Measurements from ENCODE around the gene GLI3. TPM values are rescaled to one million over a fixed set of nuclear protein-coding genes. Genes with fewer than 3 reads are reported as not detected.

Gene GLI3
- total RNA-seq, 1 experiment from 2014 or later = 45.0 TPM

GRCh38 chr7:41996381-41997035 lies 240.5 kb downstream of the GLI3 start:
- Histone ChIP-seq H3K4me2 (ENCODE audit: insufficient read depth, insufficient read length, low read length) (no peak overlapping the region), H4K5ac (ENCODE audit: insufficient read length, low read depth, low read length) (no peak overlapping the region), H4K20me1 (ENCODE audit: control insufficient read depth, insufficient read depth, insufficient read length) (no peaks in the 10 kb centered on the region), H2BK20ac (ENCODE audit: low read depth, low read length, poor library complexity, severe bottlenecking) (no peak overlapping the region), H3K27ac (ENCODE audit: insufficient read length, low read depth, low read length) (no peak overlapping the region), H3K23me2 (ENCODE audit: insufficient read length, low read depth, low read length, poor library complexity, severe bottlenecking) (no peaks in the 10 kb centered on the region), H3K4me1 (ENCODE audit: insufficient read depth, low read length) (no peaks in the 10 kb centered on the region), H3K18ac (ENCODE audit: insufficient read length, low read depth, low read length) (no peak overlapping the region), H2AFZ (ENCODE audit: low read length) (no peak overlapping the region), H3K79me2 (ENCODE audit: insufficient read depth, low read length) (no peaks in the 10 kb centered on the region), H3K14ac (ENCODE audit: insufficient read depth, low read length) (no peak overlapping the region), H3K9ac (ENCODE audit: extremely low read depth, insufficient read length, low read length) (no peak overlapping the region), H2BK12ac (ENCODE audit: insufficient read length, low read depth, low read length) (no peak overlapping the region), H4K8ac (replicated peaks; ENCODE audit: insufficient read length, low read depth, low read length) (no peak overlapping the region), H2BK5ac (ENCODE audit: insufficient read length, low read length) (no peak overlapping the region), H3K56ac (ENCODE audit: insufficient read length, low read depth, low read length) (no peak overlapping the region), H4K91ac (ENCODE audit: insufficient read length, low read depth, low read length) (no peak overlapping the region), H2BK120ac (ENCODE audit: low read depth, low read length, poor library complexity, severe bottlenecking) (no peak overlapping the region), H3K9me3 (ENCODE audit: control insufficient read depth, low read depth, low read length) (no peaks in the 10 kb centered on the region), H3K27me3 (ENCODE audit: insufficient read depth, low read length) (no peaks in the 10 kb centered on the region), H3K23ac (ENCODE audit: insufficient read length, low read depth, low read length) (no peak overlapping the region), H3K79me1 (ENCODE audit: insufficient read depth, low read depth, low read length, poor library complexity, severe bottlenecking) (no peaks in the 10 kb centered on the region), H3T11ph (ENCODE audit: low read length) (no peak overlapping the region), H3K4ac (ENCODE audit: low read depth, low read length) (no peak overlapping the region), H2BK15ac (ENCODE audit: low read depth, low read length) (no peak overlapping the region), H2AK5ac (ENCODE audit: insufficient read length, low read length) (no peak overlapping the region)
- Mint-ChIP-seq H3K27ac (no peak overlapping the region), H3K9me3 (no peaks in the 10 kb centered on the region), H3K36me3 (ENCODE audit: insufficient read depth in 1 of 3, low read depth in 3 of 3) (peaks cover 0 to 9% (median 4%) of the 10 kb centered on the region in 3 experiments; a peak in 2 of 7 replicates), H3K27me3 (ENCODE audit: low read depth) (no peaks in the 10 kb centered on the region), H3K4me1 (peaks cover 5 to 6% of the 10 kb centered on the region in 2 experiments; a peak in 2 of 4 replicates), H3K4me3 (no peak overlapping the region)
- WGBS (ENCODE audit: extremely low coverage, insufficient read length, low lambda C conversion rate) = no CpG with 5 or more reads among the region's 4 CpGs
- no peak for DNase-seq
- no peak for TF ChIP-seq CTCF (conservative IDR thresholded peaks at IDR 0.05)
